ENCODE results near the gene MUC7. TPM values are rescaled to one million over a fixed set of nuclear protein-coding genes. Genes with fewer than 3 reads are reported as not detected.

Gene MUC7
- total RNA-seq, 1 experiment from 2014 or later: not detected

GRCh38 chr4:70508801-70509200, 36.8 kb downstream of the MUC7 start:
- H3K9ac ChIP-seq (ENCODE audit: low read length): no peak overlapping the region
- no peak overlapping the region for H3K4me2 ChIP-seq (ENCODE audit: low read length)
- no peaks in the 10 kb centered on the region for H3K9me2 ChIP-seq (ENCODE audit: insufficient read depth)
- no peak overlapping the region for H3K27ac ChIP-seq (ENCODE audit: low read depth, low read length)
- no peaks in the 10 kb centered on the region for H3K4me1 ChIP-seq (ENCODE audit: control insufficient read depth in 1 of 2, insufficient read depth in 2 of 2, low read length in 2 of 2)
- intact Hi-C loops (cut with micrococcal nuclease): loop anchor here (5.0 to 10.0 kb wide), 2 partner anchors 192 to 324 kb away; no protein-coding TSS in a partner anchor
- no peaks in the 10 kb centered on the region for H4K20me1 ChIP-seq (ENCODE audit: insufficient read depth)
- BruUV-seq (replicated peaks): no TSS peak
- no peaks in the 10 kb centered on the region for H3K27me3 ChIP-seq (ENCODE audit: insufficient read depth, low read length)
- H3K79me2 ChIP-seq (ENCODE audit: insufficient read depth, low read length): no peaks in the 10 kb centered on the region
- H3K4me3 ChIP-seq (replicated peaks in 1 of 2; ENCODE audit: low read depth in 1 of 2, low read length in 2 of 2): no peak overlapping the region
- H3K36me3 ChIP-seq (ENCODE audit: control insufficient read depth in 1 of 2, insufficient read depth in 2 of 2, low read length in 2 of 2): no peaks in the 10 kb centered on the region
- ChIA-PET POLR2A (no interaction called here), CTCF (no interaction called here), RAD21 (ENCODE audit: low non-redundant PET in 1 of 2, low total read pairs in 2 of 2, uncharacterized antibody in 2 of 2, unreplicated experiment in 2 of 2) (no interaction called here)
- no peak for DNase-seq (ENCODE audit: low read depth, low spot score)
- no peak for ATAC-seq
- no peak for TF ChIP-seq RAD21 (IDR thresholded peaks at IDR 0.05; ENCODE audit: low read depth)
- no peak for TF ChIP-seq SP1 (IDR thresholded peaks at IDR 0.05; ENCODE audit: low read depth)
- no peak for TF ChIP-seq JUND (IDR thresholded peaks at IDR 0.05)
- no peak for TF ChIP-seq POLR2AphosphoS5 (IDR thresholded peaks at IDR 0.05; ENCODE audit: low read depth, low read length)
- no peak for TF ChIP-seq MAX (IDR thresholded peaks at IDR 0.05)
- no peak for TF ChIP-seq EGR1 (IDR thresholded peaks at IDR 0.05; ENCODE audit: low read depth)
- TF ChIP-seq ZNF274 (IDR thresholded peaks at IDR 0.05; ENCODE audit: low read depth, low read length): no peak
- no peak for TF ChIP-seq ZBTB33 (IDR thresholded peaks at IDR 0.05; ENCODE audit: extremely low read depth, insufficient replicate concordance, low read length)
- TF ChIP-seq SRF (IDR thresholded peaks at IDR 0.05; ENCODE audit: low read depth): no peak
- TF ChIP-seq CBX3 (IDR thresholded peaks at IDR 0.05; ENCODE audit: low read depth): no peak
- TF ChIP-seq, protein P1, sequence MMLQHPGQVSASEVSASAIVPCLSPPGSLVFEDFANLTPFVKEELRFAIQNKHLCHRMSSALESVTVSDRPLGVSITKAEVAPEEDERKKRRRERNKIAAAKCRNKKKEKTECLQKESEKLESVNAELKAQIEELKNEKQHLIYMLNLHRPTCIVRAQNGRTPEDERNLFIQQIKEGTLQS (IDR thresholded peaks at IDR 0.05): no peak
- TF ChIP-seq, protein P2, sequence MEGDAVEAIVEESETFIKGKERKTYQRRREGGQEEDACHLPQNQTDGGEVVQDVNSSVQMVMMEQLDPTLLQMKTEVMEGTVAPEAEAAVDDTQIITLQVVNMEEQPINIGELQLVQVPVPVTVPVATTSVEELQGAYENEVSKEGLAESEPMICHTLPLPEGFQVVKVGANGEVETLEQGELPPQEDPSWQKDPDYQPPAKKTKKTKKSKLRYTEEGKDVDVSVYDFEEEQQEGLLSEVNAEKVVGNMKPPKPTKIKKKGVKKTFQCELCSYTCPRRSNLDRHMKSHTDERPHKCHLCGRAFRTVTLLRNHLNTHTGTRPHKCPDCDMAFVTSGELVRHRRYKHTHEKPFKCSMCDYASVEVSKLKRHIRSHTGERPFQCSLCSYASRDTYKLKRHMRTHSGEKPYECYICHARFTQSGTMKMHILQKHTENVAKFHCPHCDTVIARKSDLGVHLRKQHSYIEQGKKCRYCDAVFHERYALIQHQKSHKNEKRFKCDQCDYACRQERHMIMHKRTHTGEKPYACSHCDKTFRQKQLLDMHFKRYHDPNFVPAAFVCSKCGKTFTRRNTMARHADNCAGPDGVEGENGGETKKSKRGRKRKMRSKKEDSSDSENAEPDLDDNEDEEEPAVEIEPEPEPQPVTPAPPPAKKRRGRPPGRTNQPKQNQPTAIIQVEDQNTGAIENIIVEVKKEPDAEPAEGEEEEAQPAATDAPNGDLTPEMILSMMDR (IDR thresholded peaks at IDR 0.05 in 2 of 3, conservative IDR thresholded peaks at IDR 0.05 in 1 of 3; ENCODE audit: borderline replicate concordance in 1 of 3, insufficient read depth in 1 of 3, low read depth in 2 of 3, low read length in 2 of 3): no peak
- TF ChIP-seq TCF7L2 (IDR thresholded peaks at IDR 0.05; ENCODE audit: borderline replicate concordance, extremely low read depth, insufficient read depth, insufficient read length): no peak
- TF ChIP-seq ZFX (IDR thresholded peaks at IDR 0.05): no peak
- no peak for TF ChIP-seq ELF1 (IDR thresholded peaks at IDR 0.05; ENCODE audit: borderline replicate concordance, low read depth)
- no peak for TF ChIP-seq SIN3A (IDR thresholded peaks at IDR 0.05; ENCODE audit: low read depth)
- no peak for TF ChIP-seq CEBPB (IDR thresholded peaks at IDR 0.05; ENCODE audit: low read depth)
- TF ChIP-seq FOSL1 (IDR thresholded peaks at IDR 0.05; ENCODE audit: low read depth): no peak
- TF ChIP-seq POLR2A (IDR thresholded peaks at IDR 0.05; ENCODE audit: borderline replicate concordance, extremely low read depth, insufficient read depth, insufficient read length): no peak
- TF ChIP-seq EZH2phosphoT487 (IDR thresholded peaks at IDR 0.05; ENCODE audit: borderline replicate concordance): no peak
- no peak overlapping the region for H2AFZ ChIP-seq (ENCODE audit: low read depth, low read length, poor library complexity, severe bottlenecking)
- H3K9me3 ChIP-seq (ENCODE audit: control insufficient read depth in 1 of 2, insufficient read depth in 1 of 2, low read depth in 1 of 2, low read length in 2 of 2): no peaks in the 10 kb centered on the region

All from HCT116 (cell line).